AG04450 (cell line): ENCODE measurements around the gene RAB11FIP4. TPM values are rescaled to one million over a fixed set of nuclear protein-coding genes. Genes with fewer than 3 reads are reported as not detected.

ENCODE experiments used
- CTCF ChIA-PET: fragments of 300-600, 350-600 bp; formaldehyde crosslinking; extraction: SDS; loops from one replicate; lab custom pipeline; 2022; ENCODE audit warnings: antibody characterized with exemption, inconsistent platforms; lab: Charles Lee
- POLR2A ChIA-PET: fragments of 350-600 bp; formaldehyde crosslinking; extraction: SDS; loops from one replicate; lab custom pipeline; 2021; ENCODE audit warnings: antibody characterized with exemption, inconsistent platforms; lab: Yijun Ruan, JAX
- DNase-seq: peaks from one replicate; pipeline ENCODE4 v3.0.0-alpha.2; 2011; ENCODE audit warnings: low read depth, low spot score
- H3K27ac ChIP-seq: one replicate; pipeline ENCODE4 v1.5.1; 2012; ENCODE audit warnings: low read depth, low read length, control low read depth
- H3K27me3 ChIP-seq: one replicate; pipeline ENCODE4 v1.6.0; 2012; ENCODE audit warnings: low read length; ENCODE audit not compliant: control insufficient read depth, insufficient read depth
- H3K4me3 ChIP-seq: 2 replicates; pipeline ENCODE4 v1.5.1; 2011; ENCODE audit warnings: mild to moderate bottlenecking, low read depth, low read length, control low read depth
- H3K9me3 ChIP-seq: 2 replicates; pipeline ENCODE4 v1.5.1; 2012; ENCODE audit warnings: low read length; ENCODE audit not compliant: control insufficient read depth, insufficient read depth
- polyA plus RNA-seq: library from polyadenylated mRNA; depleted of rRNA; stranded (reverse); fragments of >200 nt; gene quantifications from 2 replicates; pipeline ENCODE4 v1.2.3, GENCODE V29; 2011
- TF ChIP-seq, protein P1 (sequence below): IDR thresholded peaks from 2 replicates; pipeline ENCODE4 v1.5.1; 2011; ENCODE audit warnings: low read depth, low read length, control low read depth, inconsistent platforms

RAB11FIP4 gene
- polyA plus RNA-seq, 1 experiment = 0.58 TPM

DNA sequence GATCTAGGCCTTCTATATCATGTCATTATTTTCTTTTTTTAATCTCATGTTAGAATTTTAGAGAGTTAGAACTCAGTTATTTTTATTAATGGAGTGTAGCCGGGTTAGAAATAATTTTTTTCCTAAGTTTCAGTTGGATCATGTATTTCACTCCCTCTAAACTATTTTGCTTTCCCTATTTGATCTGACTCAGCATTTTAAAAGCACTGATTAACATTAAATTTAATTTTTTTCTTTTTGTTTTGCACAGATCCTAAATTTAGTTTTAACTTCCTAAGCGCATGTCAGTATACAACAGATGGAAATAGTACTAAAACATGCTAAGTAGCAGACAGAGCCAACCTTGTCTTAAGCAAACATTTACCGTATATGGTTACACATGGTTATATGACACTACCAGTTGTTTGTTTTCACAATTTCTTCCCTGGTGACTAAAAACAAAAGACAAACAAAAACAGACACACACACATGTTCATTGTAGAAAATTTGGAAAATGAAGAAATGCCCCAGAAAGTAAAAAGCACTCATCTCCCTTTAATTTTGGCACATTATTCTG is 33.6 kb upstream of the RAB11FIP4 start:
- DNase-seq = no peak
- CTCF ChIA-PET = no interaction called here
- POLR2A ChIA-PET = no interaction called here
- Histone ChIP-seq H3K27me3 (no peaks in the 10 kb centered on the region), H3K9me3 (no peaks in the 10 kb centered on the region), H3K4me3 (no peak overlapping the region), H3K27ac (no peak overlapping the region)
- TF ChIP-seq, protein P1, sequence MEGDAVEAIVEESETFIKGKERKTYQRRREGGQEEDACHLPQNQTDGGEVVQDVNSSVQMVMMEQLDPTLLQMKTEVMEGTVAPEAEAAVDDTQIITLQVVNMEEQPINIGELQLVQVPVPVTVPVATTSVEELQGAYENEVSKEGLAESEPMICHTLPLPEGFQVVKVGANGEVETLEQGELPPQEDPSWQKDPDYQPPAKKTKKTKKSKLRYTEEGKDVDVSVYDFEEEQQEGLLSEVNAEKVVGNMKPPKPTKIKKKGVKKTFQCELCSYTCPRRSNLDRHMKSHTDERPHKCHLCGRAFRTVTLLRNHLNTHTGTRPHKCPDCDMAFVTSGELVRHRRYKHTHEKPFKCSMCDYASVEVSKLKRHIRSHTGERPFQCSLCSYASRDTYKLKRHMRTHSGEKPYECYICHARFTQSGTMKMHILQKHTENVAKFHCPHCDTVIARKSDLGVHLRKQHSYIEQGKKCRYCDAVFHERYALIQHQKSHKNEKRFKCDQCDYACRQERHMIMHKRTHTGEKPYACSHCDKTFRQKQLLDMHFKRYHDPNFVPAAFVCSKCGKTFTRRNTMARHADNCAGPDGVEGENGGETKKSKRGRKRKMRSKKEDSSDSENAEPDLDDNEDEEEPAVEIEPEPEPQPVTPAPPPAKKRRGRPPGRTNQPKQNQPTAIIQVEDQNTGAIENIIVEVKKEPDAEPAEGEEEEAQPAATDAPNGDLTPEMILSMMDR = no peak

DNA sequence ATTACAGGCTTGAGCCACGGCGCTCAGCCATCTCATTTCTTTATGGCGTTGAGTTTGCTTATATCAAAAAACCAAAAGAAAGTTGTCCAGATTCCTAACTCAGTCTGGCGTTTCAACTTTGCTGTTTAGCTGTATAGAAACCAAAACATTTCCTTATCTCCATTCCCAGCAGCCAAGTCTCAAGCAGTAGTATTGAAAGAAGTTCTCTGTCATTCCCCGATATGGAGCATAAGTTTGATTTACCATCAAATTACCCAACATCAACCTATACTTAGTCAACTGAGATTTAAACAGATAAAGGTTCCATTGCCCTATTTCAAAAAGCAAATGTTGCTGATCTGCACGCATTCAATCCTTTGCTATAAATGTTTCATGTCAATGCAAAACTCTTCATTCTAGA is 27.5 kb upstream of the RAB11FIP4 start:
- DNase-seq = no peak
- H3K4me3 ChIP-seq = no peak overlapping the region
- no peaks in the 10 kb centered on the region for H3K27me3 ChIP-seq
- TF ChIP-seq, protein P1 = no peak
- ChIA-PET POLR2A (no interaction called here), CTCF (interaction anchor here (0.7 to 1.1 kb wide), 2 partner anchors 15 to 163 kb away, joined by 3 to 4 read pairs; no protein-coding TSS in a partner anchor)
- no peak overlapping the region for H3K27ac ChIP-seq
- no peaks in the 10 kb centered on the region for H3K9me3 ChIP-seq

DNA sequence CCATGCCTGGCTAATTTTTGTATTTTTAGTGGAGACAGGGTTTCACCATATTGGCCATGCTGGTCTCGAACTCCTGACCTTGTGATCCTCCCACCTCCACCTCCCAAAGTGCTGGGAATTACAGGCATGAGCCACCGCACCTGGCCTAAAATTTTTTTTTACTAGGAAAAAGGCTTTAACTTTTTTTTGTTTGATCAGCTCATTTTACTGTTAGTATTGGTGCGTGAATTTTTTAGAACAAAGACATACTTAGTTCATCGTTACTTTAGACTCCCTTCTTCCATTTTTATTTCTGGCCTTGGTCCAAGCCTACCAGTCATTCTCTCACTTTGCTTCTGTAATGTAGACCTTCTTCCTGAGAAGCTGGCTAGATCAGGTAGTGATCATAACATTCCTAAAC is 25.4 kb upstream of the RAB11FIP4 start:
- Histone ChIP-seq H3K4me3 (no peak overlapping the region), H3K27me3 (no peaks in the 10 kb centered on the region), H3K9me3 (no peaks in the 10 kb centered on the region), H3K27ac (no peak overlapping the region)
- no peak for DNase-seq
- POLR2A ChIA-PET = no interaction called here
- TF ChIP-seq, protein P1 = no peak
- CTCF ChIA-PET = interaction anchor here (0.6 to 0.7 kb wide), 2 partner anchors 649 to 651 kb away, joined by 4 read pairs; no protein-coding TSS in a partner anchor

DNA sequence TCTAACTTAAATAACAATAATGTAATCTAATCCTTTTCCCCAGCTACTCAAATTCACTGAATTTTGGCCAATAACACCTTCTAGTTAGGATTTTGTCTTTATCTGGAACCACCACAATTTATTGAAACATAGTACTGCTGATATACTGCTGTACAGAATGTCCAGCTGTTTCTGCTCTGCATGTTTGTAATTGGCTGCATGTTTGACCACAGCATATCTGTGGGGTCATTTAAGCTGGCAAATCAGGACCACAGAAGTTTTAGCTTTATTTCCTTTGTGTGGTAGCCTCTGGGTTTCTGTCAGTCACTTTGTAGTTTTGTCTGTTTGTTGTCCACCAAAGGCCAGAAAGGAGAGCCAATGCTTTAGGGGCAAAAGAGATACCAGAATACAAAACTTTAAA is 22.2 kb upstream of the RAB11FIP4 start:
- ChIA-PET POLR2A (interaction anchor here (0.6 kb wide), 1 partner anchor 410 kb away, joined by 5 read pairs; no protein-coding TSS in a partner anchor), CTCF (interaction anchor here (0.9 to 1.5 kb wide), 4 partner anchors 14 to 473 kb away, joined by 3 to 4 read pairs (median 3); no protein-coding TSS in a partner anchor)
- Histone ChIP-seq H3K27ac (no peak overlapping the region), H3K9me3 (no peaks in the 10 kb centered on the region), H3K4me3 (no peak overlapping the region), H3K27me3 (no peaks in the 10 kb centered on the region)
- DNase-seq = peak; percentile 18
- TF ChIP-seq, protein P1 = no peak

DNA sequence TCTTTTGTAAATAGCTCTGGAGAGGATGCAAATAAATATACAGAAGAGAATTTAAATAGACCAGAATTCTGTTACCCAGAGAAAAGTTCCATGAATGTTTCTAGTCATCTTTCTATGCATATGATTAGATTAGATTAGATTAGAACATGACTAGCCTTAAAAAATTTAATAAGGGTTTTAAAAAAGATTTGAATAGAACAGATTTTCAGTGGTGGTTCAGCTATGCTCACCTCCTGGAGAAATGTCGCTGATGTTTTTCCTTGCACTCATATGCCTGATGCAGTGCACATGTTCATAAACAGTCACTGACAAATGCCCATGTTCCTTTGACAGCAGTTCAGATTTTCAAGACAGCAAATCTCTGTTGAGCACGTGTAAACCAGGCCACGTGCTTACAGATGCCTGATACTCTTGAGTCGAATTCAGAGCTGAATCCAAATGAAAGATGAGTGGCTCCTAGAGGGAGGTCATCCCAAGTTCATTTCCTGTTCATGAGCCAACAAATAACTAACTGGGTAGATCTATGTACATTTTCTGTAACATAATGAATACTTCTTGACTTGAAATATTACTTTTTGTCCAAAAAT is 19.9 kb upstream of the RAB11FIP4 start:
- Histone ChIP-seq H3K4me3 (no peak overlapping the region), H3K9me3 (no peaks in the 10 kb centered on the region), H3K27me3 (no peaks in the 10 kb centered on the region), H3K27ac (no peak overlapping the region)
- CTCF ChIA-PET = interaction anchor here (0.6 to 2.8 kb wide), 4 partner anchors 18 to 368 kb away, joined by 3 to 8 read pairs (median 4); no protein-coding TSS in a partner anchor
- DNase-seq = no peak
- TF ChIP-seq, protein P1 = no peak
- POLR2A ChIA-PET = interaction anchor here (0.6 to 0.9 kb wide), 2 partner anchors 102 to 1080 kb away, joined by 3 to 4 read pairs; partner anchors contain the start of gene BLMH
